HG02884 (cell line): ENCODE data around the gene INSL4.
A peak's percentile ranks its signal among the peaks of the same experiment; 100 is the strongest.

Experiments used
- ATAC-seq: cut with Tn5 transposase; IDR thresholded peaks from one replicate; pipeline ENCODE4 v1.9.1; 2021; ENCODE audit warnings: mild to moderate bottlenecking, moderate library complexity; ENCODE audit not compliant: unreplicated experiment

The INSL4 gene

GRCh38 chr9:5231212-5231611, at the start of gene INSL4:
TSS of gene INSL4 (plus strand) at chr9:5231419. CDS start at chr9:5231524, 105 bp downstream.
- ATAC-seq = no peak

GRCh38 chr9:5184776-5185175, 46.4 kb upstream of the INSL4 start:
- no peak for ATAC-seq

- no peak for ATAC-seq
Observed at GRCh38 chr9:5185220-5185840, 45.9 kb upstream of the INSL4 start, which contains the start of gene INSL6. TSS of gene INSL6 (minus strand) at chr9:5185639. CDS start at chr9:5185602, 37 bp downstream.

GRCh38 chr9:5186416-5187169, 44.6 kb upstream of the INSL4 start:
- no peak for ATAC-seq

GRCh38 chr9:5188060-5188984, 42.9 kb upstream of the INSL4 start:
- ATAC-seq = no peak

GRCh38 chr9:5191985-5192384, 39.2 kb upstream of the INSL4 start:
- ATAC-seq = no peak

GRCh38 chr9:5193345-5193744, 37.9 kb upstream of the INSL4 start:
- ATAC-seq = no peak

- no peak for ATAC-seq
Observed at GRCh38 chr9:5195463-5195862, 35.8 kb upstream of the INSL4 start.

GRCh38 chr9:5205071-5205470, 26.1 kb upstream of the INSL4 start:
- no peak for ATAC-seq

- no peak for ATAC-seq
Observed at GRCh38 chr9:5230554-5230953, 665 bp upstream of the INSL4 start.

GRCh38 chr9:5263351-5264218, 32.4 kb downstream of the INSL4 start:
- peak; percentile 59 for ATAC-seq

GRCh38 chr9:5264219-5264595, 33.0 kb downstream of the INSL4 start:
- ATAC-seq = peak; percentile 23

- no peak for ATAC-seq
Observed at GRCh38 chr9:5265939-5266338, 34.7 kb downstream of the INSL4 start.

- no peak for ATAC-seq
Observed at GRCh38 chr9:5269249-5269715, 38.1 kb downstream of the INSL4 start.

- ATAC-seq = peak; percentile 67
Observed at GRCh38 chr9:5274770-5275169, 43.6 kb downstream of the INSL4 start.

- no peak for ATAC-seq
Observed at GRCh38 chr9:5278486-5278885, 47.3 kb downstream of the INSL4 start.
